Stimulated activated CD4-positive, alpha-beta T cell treated with anti-CD3 and anti-CD28 coated beads, Interleukin-1b, Interleukin-23, amount 100 ng/mL, for 4 hours (primary cell): ENCODE data around the gene GPRC5A.
"Not testable (repeated sequence)": the region's sequence is repeated elsewhere in the genome, so short reads cannot be mapped to it uniquely, and the experiment has no call there.

Experiments
- DNase-seq, 2 donors: peaks; one replicate each; pipeline ENCODE4 v3.0.0-alpha.2; 2020; ENCODE audit warnings: low read depth in 2 of 2

GPRC5A gene, protein sequence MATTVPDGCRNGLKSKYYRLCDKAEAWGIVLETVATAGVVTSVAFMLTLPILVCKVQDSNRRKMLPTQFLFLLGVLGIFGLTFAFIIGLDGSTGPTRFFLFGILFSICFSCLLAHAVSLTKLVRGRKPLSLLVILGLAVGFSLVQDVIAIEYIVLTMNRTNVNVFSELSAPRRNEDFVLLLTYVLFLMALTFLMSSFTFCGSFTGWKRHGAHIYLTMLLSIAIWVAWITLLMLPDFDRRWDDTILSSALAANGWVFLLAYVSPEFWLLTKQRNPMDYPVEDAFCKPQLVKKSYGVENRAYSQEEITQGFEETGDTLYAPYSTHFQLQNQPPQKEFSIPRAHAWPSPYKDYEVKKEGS

DNA sequence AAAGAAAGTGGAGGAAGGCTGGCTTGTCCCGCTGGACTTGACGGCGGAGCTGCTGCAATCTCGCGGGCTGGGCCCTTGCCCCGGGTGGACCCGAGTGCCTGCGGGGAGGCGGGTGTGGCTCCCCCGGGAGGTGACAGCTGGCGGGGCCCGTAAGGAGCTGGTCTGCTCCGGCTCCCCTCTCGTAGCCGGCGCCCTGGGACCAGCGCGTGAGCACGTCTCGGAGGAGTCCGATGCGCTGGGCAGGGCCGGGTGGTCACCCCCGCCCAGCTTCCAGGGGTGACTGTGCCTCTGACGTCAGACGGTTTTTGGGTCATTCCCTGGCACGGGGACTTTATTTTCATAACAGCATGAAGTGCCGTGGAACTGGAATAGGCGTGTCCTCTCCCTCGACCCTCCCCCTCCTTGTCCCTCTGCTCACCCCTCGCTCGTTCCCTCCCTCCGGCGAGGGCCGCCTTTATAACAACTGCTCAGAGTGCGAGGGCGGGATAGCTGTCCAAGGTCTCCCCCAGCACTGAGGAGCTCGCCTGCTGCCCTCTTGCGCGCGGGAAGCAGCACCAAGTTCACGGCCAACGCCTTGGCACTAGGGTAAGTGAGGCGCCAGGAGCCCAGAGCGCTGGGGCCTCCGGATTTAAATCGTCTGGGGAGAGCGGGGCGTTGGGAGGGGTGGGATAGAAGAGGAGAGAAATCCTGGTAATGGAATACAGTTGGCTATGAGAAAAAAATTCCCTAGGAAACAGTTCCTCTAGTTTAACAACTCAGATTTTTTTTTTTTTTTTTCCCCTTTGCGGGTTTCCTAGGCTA is at the start of gene GPRC5A:
Gene GPRC5A (plus strand): TSS at position 483 of the 801 bp plus-strand sequence. CDS start 16,688 bp downstream, outside the sequence.
- peak in 1 of 2 donors; percentile 12 for DNase-seq

DNA sequence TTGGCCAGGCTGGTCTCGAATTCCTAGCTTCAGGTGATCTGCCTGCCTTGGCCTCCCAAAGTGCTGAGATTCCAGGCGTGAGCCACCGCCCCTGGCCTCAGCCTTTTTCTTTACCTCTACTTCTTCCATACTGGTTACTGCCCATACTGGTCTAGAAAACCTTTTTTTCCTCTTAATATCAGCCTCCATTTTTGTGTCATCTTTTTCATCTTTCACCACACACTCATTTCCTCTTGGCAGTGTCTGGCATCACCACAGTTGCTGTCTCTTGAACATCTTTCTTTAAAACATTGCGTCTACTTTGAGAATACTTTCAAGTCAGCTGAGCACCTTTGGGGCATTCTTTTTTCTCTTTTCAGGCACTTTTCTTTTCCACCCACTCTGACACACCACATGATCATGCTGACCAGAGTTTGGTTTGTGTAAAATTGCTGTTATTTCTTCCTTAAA is 45.5 kb upstream of the GPRC5A start:
- DNase-seq, result no peak

DNA sequence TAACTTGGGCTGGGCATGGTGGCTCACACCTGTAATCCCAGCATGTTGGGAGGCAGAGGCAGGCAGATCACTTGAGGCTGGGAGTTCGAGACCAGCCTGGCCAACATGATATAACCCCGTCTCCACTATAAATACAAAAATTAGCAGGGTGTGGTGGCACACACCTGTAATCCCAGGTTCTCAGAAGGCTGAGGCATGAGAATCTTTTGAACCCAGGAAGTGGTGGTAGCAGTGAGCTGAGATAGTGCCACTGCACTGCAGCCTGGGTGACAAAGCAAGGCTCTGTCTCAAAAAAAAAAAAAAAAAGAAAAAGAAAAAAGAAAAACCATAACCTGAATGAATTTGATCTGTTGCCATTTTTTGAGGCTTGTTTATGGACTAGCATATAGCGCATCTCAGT is 44.6 kb upstream of the GPRC5A start:
- not testable (repeated sequence) for DNase-seq

DNA sequence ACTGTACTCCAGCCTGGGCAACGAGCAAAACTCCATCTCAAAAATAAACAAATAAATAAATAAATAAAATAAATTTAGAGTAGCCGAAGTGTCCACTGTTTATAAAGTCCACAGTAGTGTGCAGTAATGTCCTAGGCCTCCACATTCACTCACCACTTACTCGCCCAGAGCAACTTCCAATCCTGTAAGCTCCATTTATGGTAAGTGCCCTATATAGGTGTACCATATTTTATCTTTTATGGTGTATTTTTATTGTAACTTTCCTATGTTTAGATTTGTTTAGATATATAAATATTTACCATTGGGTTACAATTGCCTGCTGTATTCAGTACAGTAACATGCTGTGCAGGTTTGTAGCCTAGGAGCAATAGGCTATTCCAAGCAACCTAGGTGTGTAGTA is 37.9 kb upstream of the GPRC5A start:
- DNase-seq, result no peak

DNA sequence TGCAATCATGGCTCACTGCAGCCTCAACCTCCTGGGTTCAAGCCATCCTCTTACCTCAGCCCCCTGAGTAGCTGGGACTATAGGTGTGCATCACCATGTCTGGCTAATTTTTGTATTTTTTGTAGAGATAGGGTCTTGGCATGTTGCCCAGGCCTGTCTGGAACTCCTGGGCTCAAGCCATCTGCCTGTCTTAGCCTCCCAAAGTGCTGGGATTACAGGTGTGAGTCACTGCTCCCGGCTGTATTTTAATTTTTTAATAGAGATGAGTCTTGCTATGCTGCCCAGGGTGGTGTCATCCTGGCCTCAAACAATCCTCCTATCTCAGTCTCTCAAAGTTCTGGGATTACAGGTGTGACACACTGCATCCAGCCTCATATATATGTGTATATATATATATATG is 31.7 kb upstream of the GPRC5A start:
- no peak for DNase-seq

DNA sequence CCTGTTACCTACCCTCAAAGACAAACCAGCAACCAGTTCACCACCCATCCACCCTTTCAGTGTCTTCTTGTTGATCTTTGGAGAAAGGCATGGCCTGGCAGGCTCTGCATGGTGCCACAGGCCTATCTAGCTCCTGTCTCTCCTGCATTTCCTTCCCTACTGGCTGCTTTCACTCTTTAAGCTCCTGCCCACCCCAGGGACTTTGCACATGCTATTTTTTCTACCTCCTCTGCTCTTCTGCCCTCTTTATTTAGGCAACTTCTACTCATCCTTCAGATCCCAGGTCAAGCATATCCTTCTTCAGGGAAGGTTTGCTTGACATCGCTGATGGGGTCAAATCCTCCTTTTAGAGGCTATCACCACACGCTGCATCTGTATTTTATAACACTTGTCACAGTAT is 27.1 kb upstream of the GPRC5A start:
- no peak for DNase-seq

DNA sequence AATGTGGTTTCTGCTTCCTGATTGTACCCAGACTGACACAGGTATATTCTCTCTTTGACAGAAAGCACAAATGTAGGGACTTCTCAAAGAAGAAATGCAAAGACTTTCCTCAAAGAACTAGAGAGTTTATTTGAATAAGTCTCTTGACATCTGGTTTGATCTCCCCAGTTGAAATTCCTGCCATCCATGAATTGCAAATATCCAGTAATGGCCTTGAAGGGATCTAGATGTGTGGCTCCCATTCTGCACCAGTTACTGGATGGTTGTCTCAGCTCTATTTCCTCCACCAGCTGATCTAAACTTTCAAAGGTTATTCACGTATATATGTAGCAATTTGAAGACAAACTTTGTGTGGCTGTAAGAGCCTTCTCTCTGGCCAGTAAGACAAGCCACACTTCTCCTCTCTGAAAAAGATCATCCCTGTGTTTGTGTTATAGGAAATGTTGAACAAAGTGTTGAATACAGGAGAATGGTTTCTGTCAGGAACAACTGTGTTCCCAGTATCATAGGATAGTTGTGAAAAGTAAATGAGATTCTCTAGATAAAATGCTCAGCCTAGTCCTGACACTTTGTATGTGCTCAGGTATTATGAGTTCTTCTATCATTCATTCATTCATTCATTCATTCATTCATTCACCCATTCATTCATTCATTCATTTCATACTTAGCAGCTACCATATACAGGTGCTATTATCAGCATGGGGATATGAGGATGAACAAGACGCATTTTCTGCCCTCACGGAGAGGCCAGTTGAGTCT is 22.7 kb upstream of the GPRC5A start:
- no peak for DNase-seq

DNA sequence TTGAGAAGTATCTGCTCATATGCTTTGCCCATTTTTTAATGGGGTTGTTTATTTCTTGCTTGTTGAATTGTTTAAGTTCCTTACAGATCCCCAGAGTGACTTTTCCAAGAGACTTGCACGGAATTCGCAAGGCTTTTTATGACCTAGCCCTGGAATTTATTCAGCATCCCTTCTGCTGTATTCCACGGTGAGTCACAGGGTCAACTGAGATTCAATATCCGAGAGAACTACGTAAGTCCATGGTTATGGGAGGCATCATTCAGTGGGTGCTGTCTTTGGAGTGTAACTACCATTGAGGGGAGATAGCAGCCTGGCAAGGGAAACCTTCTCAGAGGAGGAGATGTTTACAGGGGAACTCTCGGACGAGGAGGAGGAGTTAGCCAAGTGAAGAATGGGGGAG is 20.9 kb upstream of the GPRC5A start:
- no peak for DNase-seq

DNA sequence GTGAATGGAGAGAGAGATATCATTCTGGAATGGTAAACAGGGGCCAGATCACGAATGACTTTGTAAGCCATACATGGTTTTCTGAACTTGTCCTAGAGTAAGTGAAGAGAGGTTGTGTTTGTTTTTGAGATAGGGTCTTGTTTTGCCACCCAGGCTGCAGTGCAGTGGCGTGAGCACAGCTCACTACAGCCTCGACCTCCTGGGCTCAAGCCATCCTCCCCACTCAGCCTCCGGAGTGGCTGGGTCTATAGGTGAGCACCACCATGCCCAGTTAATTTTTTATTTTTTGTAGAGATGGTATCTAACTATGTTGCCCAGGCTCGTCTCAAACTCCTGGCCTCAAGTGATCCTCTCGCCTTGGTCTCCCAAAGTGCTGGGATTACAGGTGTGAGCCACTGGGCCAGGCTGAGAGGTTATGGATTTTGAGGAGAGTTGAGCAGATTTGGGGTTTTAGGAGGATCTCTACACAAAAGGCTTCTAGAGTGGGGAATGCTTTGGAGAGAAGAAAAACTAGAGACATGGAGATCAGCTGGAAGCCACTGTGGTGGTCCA is 19.7 kb upstream of the GPRC5A start:
- no peak for DNase-seq

DNA sequence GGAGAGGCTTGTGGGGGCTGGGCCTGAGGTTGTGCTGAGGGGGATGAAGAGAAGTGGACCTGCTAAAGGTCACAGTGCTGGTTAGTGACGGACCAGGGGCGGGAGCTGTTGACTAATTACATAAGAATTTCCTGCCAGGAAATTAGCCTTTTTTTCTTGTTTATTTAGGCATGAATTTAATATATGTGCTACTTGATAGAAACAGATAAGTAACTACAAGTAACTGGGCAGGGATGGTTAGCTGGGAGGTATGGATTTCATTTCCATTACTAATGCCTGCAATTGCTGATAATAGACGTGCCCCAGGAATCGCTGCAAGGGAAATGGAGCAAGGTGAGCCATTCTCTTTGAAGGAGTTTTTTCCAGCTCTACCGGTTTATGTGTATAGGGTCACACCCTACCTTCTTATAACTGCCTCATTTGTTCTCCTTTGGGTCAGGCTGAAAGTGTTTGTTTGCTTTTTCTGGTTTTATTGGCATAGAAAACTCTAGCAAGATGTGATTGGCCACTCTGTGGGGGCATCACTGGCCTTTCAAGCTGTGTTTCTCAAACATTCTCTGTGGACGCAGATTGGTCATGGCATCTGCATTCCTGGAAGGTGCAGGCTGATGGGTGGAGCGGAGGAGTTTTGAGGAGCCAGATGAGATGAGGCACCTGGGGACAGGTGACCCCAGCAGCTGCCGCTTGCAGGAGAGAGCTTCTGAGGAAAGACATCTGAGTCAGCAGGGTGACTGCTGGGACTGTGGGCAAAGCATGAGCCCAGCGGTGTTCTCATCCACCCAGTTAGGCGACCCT is 19.0 kb upstream of the GPRC5A start:
- DNase-seq, result no peak

DNA sequence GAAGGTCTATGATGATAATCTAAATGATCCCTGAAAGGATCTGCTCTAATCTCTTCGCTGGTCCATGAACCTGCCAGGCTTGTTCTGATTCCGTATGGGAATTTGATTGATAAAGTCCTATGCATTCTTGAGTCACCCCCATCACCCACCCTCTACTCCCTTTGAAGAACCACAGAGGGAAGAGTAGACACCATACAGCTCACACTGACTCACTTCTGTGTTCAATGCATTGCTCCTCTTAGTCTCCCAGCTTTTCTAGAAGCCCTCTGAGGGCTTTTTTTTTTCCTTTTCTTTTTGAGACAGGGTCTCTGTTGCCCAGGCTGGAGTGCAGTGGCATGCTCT is 18.5 kb upstream of the GPRC5A start:
- DNase-seq, result no peak

DNA sequence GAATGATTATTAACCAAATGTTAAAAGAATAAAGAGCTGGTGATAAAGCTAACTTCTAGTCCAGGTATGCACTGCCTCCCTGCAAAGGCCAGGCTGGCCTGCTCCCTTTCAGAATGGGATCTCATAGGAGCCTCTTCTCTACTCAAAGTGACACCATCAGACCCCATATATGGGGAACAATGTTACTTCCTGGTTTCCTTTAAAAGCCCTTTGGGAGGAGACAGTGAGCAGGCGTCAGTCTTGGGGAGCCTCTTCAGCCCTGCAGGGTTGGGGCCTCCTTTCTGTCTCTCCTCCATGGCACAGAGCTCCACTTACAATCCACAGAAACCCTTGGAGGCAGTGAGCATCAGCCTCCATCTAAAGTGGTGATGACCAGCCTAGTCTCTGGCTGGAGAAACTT is 17.3 kb upstream of the GPRC5A start:
- DNase-seq, result no peak

DNA sequence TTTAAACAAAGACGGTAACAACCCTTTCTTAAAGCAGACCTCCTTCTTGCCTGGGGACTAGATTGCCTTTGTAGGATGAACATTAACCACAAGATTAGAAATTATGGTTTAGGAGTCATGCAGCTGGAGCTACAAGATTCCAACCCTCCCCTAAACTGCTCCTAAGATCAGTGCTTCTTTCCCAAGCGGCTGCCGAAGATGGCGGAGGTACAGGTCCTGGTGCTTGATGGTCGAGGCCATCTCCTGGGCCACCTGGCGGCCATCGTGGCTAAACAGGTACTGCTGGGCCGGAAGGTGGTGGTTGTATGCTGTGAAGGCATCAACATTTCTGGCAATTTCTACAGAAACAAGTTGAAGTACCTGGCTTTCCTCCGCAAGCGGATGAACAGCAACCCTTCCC is 16.1 kb upstream of the GPRC5A start:
- not testable (repeated sequence) for DNase-seq

DNA sequence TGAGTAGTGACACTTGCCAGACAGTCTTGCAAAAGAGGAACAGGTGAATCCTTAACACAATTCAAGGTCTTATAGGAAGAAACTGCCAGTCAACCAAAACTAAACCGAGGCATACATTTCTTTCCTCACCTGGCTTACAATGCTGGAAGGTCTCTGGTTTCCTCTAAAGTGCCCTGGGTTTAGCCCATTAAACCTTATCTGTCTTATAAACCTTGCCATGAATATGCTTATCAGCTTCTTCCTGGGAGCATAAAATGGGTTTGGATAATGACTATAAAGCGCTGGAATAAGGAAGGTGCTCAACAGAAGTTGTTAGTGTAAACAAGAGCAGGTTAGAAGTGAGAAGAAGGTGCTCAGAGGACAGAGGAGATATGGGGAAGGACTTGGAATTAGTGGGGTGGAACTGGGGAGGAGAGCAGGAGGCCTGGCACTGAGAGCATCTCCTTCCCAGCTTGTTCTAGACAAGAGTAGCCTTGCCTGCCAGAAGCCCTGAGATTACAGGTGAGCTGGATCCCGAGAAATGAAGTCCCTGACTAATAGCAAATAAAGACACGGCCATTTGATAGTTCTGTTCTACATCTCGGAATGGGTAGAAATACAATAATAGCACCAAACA is 14.1 kb upstream of the GPRC5A start:
- DNase-seq, result no peak

DNA sequence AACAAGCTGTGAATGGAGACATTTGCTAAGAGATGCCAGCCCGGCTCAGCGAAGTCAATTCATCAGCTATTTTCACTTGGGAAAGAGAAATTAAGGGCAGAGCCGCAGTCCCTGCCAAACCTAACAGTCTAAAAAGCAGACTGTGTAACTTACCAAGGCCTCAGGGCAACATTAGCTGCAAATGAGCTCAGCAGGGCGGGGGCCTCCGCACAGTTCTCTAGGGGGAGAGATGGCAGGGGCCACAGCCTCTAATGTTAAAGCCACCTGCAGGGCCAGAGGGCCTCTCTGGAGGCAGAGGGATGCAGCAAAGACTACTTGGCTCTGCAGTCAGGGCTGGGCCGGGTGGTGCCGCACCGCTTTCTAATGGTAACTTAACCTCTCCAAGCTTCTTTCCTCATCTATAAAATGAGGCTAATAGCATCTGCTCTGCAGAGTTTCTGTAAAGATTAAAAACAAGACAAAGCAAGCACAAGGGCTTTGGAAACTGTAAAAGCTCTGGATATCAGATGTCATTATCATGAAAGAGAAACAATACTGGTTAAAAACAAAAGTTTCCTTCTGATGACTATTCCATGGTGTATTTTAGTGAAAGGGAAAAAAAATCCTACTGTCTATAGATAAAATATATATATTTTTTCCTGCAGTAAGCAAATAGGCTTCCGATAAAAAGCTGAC is 13.4 kb upstream of the GPRC5A start:
- no peak for DNase-seq

DNA sequence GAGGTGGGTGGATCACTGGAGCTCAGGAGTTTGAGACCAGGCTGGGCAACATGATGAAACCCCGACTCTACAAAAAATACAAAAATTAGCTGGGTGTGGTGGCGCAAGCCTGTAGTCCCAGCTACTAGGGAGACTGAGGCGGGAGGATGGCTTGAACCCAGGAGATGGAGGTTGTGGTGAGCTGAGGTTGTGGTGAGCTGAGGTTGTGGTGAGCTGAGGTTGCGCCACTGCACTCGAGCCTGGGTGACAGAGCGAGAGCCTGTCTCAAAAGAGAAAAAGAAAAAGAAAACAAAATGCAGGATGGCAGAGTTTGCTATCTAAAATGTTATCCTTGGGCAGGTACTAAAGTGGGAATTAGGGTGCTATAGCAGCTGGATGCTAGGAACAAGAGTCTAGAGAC is 10.8 kb upstream of the GPRC5A start:
- DNase-seq, result no peak

DNA sequence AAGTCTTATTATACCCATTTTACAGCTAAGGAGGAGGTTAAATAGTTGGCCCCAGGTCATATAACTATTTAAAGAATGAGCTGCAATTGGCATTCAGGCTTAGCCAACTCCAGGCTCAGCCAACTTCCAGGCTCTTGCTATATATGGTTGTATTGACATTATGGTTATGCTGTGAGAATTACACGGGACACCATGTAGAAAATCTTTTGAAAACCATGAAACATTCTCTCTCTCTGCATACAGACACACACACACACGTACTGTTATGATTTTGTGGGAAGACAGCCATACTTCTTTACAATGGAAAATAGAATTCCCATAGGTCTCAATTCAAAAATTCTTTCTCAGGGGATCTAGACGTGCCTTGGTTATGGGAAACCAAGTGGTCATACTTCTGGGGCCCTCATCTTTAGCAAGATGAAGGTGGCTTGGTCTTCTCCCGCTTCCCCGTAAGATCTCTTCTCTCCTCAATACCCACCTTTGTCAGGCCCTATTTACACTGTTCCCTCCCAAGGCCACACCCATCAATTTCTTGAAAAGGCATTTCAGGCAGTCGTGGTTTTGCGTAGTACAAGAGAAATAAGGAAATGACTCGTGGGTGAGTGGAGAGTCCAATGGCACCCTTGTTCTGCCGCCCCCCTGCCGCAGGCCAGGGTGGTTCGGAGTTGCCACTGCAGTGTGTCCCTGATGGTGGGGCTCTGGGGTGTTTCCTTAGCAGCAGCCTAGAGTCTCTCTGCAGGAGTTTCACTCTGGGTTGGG is 10.0 kb upstream of the GPRC5A start:
- no peak for DNase-seq

DNA sequence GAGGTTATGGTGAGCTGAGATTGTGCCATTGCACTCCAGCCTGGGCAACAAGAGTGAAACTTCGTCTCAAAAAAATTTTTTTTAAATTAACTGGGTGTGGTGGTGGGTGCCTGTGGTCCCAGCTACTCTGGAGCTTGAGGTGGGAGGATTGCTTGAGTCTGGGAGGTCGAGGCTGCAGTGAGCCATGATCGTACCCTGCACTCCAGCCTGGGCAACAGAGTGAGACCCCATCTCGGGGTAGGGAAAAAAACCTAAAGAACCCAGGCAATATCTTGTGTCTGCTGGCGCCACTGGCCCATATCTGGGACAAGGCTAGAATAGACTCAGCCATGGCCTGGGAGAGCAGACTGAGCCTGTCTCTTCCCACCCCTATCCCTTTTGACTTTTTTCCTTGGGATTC is 9.1 kb upstream of the GPRC5A start:
- no peak for DNase-seq

DNA sequence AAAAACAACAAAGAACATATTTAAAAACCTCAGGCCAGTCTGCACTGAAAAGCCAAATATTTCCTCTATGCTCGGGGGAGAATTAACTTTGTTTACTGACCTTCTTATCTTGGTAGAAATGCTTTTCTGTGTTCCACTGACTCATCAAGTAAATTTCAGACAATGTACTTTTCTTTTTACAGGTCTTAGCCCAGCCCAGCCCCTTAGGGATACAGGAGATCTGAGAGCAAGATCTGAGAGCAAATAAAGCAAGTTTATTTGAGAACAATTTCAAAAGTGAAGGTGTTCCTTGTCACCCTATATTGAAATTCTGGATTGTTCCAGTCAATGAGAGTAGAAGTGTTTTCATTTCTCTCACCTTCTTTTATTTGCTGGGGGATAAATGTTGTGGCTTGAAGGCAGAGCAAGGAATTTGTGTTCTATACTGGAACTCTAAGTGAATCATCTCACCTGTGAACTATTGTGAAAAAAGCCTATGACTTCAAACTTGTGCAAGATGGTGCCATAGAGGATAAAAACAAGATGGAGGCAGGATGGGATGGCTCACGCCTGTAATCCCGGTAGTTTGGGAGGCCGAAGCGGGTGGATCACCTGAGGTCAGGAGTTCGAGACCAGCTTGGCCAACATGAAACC is 7.9 kb upstream of the GPRC5A start:
- no peak for DNase-seq
